Measurements from ENCODE around the gene RELA. TPM values are rescaled to one million over a fixed set of nuclear protein-coding genes. Genes with fewer than 3 reads are reported as not detected.

Gene RELA
- total RNA-seq, 1 experiment from 2014 or later: 99.3 TPM

- BruUV-seq (replicated peaks): no TSS peak
- Histone ChIP-seq H3K36me3 (ENCODE audit: insufficient read depth, low read length, poor library complexity, severe bottlenecking) (no peaks in the 10 kb centered on the region), H3K4me1 (ENCODE audit: insufficient read depth, low read length, poor library complexity, severe bottlenecking) (no peaks in the 10 kb centered on the region), H3K9me3 (ENCODE audit: low read depth, low read length, poor library complexity, severe bottlenecking) (no peaks in the 10 kb centered on the region), H3K4me3 (ENCODE audit: low read depth, low read length, poor library complexity, severe bottlenecking) (no peak overlapping the region), H3K27ac (ENCODE audit: low read depth, low read length, poor library complexity, severe bottlenecking) (no peak overlapping the region), H3K27me3 (replicated peaks; ENCODE audit: insufficient read depth, low read depth, low read length, poor library complexity) (no peaks in the 10 kb centered on the region)
- CTCF ChIA-PET: no interaction called here
- POLR2A ChIA-PET (ENCODE audit: low non-redundant PET): interaction anchor here (0.6 kb wide), 1 partner anchor 8 kb away, joined by 3 read pairs; no protein-coding TSS in a partner anchor
- TF ChIP-seq EZH2 (IDR thresholded peaks at IDR 0.05; ENCODE audit: borderline replicate concordance, low read depth, low read length, poor library complexity, severe bottlenecking) (no peak), CTCF (conservative IDR thresholded peaks at IDR 0.05; ENCODE audit: low read depth, low read length) (no peak)
- intact Hi-C loops (cut with micrococcal nuclease; ENCODE audit: unreplicated experiment): no loop called here
- no peak for DNase-seq (ENCODE audit: low spot score)
Observed at GRCh38 chr11:65644837-65645236, 17.9 kb downstream of the RELA start.

GRCh38 chr11:65643971-65644370, 18.7 kb downstream of the RELA start:
- H3K27me3 ChIP-seq (replicated peaks; ENCODE audit: insufficient read depth, low read depth, low read length, poor library complexity): no peaks in the 10 kb centered on the region
- ChIA-PET POLR2A (ENCODE audit: low non-redundant PET) (interaction anchor here (0.7 kb wide), 1 partner anchor 146 kb away, joined by 6 read pairs; no protein-coding TSS in a partner anchor), CTCF (no interaction called here)
- BruUV-seq (replicated peaks): no TSS peak
- no peak for DNase-seq (ENCODE audit: low spot score)
- TF ChIP-seq CTCF (conservative IDR thresholded peaks at IDR 0.05; ENCODE audit: low read depth, low read length) (no peak), EZH2 (IDR thresholded peaks at IDR 0.05; ENCODE audit: borderline replicate concordance, low read depth, low read length, poor library complexity, severe bottlenecking) (no peak)
- no peak overlapping the region for H3K4me3 ChIP-seq (ENCODE audit: low read depth, low read length, poor library complexity, severe bottlenecking)
- no peaks in the 10 kb centered on the region for H3K36me3 ChIP-seq (ENCODE audit: insufficient read depth, low read length, poor library complexity, severe bottlenecking)
- no peaks in the 10 kb centered on the region for H3K9me3 ChIP-seq (ENCODE audit: low read depth, low read length, poor library complexity, severe bottlenecking)
- no peaks in the 10 kb centered on the region for H3K4me1 ChIP-seq (ENCODE audit: insufficient read depth, low read length, poor library complexity, severe bottlenecking)
- intact Hi-C loops (cut with micrococcal nuclease; ENCODE audit: unreplicated experiment): no loop called here
- H3K27ac ChIP-seq (ENCODE audit: low read depth, low read length, poor library complexity, severe bottlenecking): no peak overlapping the region

- H3K9me3 ChIP-seq (ENCODE audit: low read depth, low read length, poor library complexity, severe bottlenecking): no peaks in the 10 kb centered on the region
- no peak overlapping the region for H3K4me3 ChIP-seq (ENCODE audit: low read depth, low read length, poor library complexity, severe bottlenecking)
- H3K4me1 ChIP-seq (ENCODE audit: insufficient read depth, low read length, poor library complexity, severe bottlenecking): peaks cover 11% of the 10 kb centered on the region
- no peaks in the 10 kb centered on the region for H3K27me3 ChIP-seq (replicated peaks; ENCODE audit: insufficient read depth, low read depth, low read length, poor library complexity)
- POLR2A ChIA-PET (ENCODE audit: low non-redundant PET): no interaction called here
- intact Hi-C loops (cut with micrococcal nuclease; ENCODE audit: unreplicated experiment): no loop called here
- TF ChIP-seq EZH2 (IDR thresholded peaks at IDR 0.05; ENCODE audit: borderline replicate concordance, low read depth, low read length, poor library complexity, severe bottlenecking) (no peak), CTCF (conservative IDR thresholded peaks at IDR 0.05; ENCODE audit: low read depth, low read length) (no peak)
- no peak overlapping the region for H3K27ac ChIP-seq (ENCODE audit: low read depth, low read length, poor library complexity, severe bottlenecking)
- no peak for DNase-seq (ENCODE audit: low spot score)
- no TSS peak for BruUV-seq (replicated peaks)
- no peaks in the 10 kb centered on the region for H3K36me3 ChIP-seq (ENCODE audit: insufficient read depth, low read length, poor library complexity, severe bottlenecking)
- CTCF ChIA-PET: no interaction called here
Observed at GRCh38 chr11:65642014-65642671, 20.6 kb downstream of the RELA start.
